ENCODE measurements around the gene HACD2. TPM values are rescaled to one million over a fixed set of nuclear protein-coding genes. Genes with fewer than 3 reads are reported as not detected.
"Not testable (repeated sequence)": the region's sequence is repeated elsewhere in the genome, so short reads cannot be mapped to it uniquely, and the experiment has no call there.

HACD2 gene
- total RNA-seq, 1 donor from 2014 or later = 23.5 TPM

DNA sequence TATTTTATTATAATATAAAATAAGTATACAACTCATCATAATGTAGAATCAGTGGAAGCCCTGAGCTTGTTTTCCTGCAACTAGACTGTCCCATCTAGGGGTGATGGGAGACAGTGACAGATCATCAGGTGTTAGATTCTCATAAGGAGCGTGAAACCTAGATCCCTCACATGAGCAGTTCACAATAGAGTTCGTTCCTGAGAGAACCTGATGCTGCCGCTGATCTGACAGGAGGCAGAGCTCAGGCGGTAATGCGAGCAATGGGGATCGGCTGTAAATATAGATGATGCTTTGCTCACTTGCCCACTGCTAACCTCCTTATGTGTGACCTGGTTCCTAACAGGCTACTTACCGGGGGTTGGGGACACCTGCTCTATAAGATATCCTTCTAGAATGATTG lies 26.8 kb upstream of the HACD2 start:
- not testable (repeated sequence) for DNase-seq

DNA sequence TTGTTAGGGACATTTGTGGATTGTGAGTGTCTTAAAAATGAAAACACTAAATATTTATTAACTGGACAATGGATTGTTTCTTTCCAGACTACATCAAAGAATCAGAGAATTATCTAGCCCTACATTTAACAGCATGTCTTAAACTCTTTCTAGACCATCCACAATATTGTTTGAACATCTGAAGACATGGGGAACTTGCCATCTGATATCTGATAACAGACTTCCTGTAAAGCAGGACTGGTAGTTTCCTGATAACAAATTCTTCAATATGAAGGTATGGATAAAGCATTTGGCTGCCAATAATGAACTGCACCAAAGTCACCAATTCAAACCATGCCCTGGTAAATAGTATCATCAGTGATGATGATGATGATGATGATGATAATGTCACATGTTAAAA lies 26.2 kb upstream of the HACD2 start:
- DNase-seq = no peak

DNA sequence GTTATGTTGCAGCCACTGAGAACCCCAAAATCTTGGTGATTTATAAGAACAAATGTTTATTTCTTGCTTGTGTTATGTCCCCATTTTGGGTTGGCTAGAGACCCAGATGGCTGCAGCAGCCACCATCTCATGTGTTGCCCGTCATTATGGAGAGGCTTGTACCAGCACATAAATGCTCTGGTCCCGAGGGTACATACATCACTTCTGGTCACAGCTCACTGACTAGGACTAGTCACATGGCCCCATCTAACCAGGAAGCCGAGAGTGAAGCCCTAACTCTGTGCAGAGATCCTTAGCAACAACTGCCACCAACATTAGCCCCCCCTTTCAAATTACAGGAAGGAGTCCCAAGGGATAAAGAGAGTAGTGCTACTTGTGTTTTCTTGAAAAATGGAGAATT lies 25.5 kb upstream of the HACD2 start:
- no peak for DNase-seq

DNA sequence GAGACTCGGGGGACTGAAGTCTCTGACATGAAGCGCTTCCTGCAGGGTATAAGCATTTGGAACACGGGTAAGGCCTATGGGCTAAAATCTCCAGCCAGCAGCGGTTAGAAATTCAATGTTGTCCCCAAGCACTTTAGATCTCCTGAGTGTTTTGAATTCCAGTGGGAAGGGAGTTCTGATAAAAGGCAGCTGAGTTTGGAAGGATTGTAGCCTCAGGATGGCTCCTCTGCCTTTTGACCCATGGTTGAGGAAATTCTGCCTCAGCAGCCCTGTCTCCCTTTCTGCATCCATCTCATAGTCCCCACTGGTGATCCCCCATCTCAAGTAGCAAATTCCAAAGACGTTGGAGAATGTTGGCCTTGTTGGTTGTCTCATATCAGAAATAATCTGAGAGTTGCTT lies 24.2 kb upstream of the HACD2 start:
- no peak for DNase-seq

DNA sequence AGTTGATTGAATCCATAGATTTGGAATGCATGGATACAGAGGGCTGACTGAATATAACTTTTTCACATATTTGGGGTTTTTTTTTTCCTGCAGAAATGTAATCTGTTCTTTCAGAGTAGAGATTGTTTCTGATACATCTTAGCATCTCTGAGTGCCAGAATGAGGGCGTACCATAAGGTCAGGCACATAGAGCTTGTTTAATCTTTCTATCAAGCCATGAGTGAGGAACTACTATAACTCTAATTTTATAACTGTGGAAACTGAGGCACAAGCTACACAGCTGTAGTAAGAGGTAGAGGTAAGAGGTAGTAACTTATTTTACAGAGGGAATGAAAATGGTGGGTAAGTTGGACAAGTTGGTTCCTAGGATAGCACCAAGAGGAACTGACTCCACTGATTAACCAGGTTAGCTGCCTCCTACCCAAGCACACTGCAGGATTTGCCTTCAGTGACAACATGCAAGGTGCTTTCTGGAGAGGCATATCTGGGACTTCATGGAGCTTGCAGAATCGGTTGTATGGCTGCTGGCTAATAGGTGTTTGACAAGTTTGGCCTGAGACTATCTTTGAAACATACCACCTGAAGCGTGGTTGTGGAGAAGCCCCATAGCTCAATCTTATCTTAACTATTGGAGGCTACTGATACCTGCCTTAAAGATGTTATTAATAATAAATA lies 23.5 kb upstream of the HACD2 start:
- DNase-seq = no peak

DNA sequence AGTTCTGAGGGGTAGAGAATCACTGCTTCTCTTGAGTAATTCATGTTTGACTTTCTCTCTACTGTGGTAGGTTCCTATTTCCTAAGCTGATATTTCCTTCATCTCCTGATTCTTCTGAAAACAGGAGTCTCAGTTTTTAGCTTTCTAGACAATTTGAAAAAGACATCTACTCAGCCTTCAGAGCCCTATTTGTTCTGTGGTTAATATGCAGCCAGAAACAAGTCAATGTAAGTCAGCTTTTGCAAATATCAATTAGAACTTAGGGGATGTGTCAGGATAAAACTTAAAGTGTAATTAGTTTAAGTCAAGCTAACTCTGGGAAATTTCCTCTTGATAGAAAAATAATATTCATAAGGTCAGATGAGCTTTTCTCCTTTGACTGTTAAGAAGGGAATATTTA lies 21.7 kb upstream of the HACD2 start:
- DNase-seq = no peak

DNA sequence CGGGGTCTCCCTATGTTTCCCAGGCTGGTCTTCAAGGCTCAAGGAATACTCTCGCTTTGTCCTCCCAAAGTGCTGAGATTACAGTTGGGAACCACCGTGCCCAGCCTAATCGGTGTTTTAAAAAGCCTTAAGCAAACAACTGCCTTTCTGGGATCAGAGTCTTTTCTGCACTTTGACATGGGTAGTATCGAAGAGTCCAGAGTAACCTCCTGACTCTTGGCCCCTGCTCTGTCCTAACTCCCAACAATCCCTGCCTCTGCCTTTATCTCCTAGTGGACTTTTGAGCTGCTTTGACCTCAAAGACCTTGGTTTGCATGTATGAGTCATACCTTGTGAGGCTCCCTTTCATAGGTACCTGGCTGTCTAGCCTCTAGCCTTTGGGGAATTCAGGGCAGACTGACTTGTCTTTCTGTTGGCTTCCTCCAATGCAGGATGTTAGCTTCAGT lies 21.0 kb upstream of the HACD2 start:
- DNase-seq = no peak

DNA sequence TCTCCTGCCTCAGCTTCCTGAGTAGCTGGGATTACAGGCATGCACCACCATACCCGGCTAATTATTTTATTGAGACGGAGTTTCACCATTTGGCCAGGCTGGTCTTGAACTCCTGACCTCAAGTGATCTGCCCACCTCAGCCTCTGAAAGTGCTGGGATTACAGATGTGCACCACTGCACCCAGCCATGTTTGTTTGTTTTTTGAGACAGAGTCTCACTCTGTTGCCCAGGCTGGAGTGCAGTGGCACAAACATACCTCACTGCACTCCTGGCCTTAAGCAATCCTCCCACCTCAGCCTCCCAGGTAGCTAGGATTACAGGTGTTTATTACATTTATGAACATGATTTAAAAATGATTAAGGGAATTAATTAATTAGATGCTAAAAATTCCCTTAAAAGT lies 18.3 kb upstream of the HACD2 start:
- DNase-seq = not testable (repeated sequence)

DNA sequence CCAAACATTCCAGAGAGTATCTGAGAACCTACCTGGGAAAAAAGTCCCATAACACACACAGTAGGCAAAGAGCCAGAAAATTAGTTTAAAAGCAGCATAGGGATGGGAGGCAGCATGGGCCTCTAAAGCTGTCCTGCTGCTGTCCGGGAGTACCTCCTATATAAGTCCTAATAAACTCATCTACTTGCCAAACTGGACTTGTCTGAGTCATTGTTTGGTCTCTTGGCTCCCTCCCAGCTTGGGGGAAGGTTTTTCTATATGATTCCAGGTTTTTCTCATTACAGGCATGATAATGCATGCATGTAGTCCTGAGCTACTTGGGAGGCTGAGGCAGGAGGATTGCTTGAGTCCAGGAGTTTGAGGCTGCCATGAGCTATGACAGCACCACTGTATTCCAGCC lies 17.5 kb upstream of the HACD2 start:
- no peak for DNase-seq

DNA sequence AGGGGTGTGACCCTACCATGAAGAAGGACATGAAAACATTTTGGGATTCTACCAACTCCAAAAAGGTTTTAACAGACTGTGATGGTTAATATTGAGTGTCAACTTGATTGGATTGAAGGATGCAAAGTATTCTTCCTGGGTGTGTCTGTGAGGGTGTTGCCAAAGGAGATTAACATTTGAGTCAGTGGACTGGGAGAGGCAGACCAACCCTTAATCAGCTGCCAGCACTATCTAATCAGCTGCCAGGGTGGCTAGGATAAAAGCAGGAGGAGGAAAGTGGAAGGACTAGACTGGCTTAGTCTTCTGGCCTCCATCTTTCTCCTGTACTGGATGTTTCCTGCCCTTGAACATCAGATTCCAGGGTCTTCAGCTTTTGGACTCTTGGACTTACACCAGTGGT lies 16.0 kb upstream of the HACD2 start:
- DNase-seq = not testable (repeated sequence)

DNA sequence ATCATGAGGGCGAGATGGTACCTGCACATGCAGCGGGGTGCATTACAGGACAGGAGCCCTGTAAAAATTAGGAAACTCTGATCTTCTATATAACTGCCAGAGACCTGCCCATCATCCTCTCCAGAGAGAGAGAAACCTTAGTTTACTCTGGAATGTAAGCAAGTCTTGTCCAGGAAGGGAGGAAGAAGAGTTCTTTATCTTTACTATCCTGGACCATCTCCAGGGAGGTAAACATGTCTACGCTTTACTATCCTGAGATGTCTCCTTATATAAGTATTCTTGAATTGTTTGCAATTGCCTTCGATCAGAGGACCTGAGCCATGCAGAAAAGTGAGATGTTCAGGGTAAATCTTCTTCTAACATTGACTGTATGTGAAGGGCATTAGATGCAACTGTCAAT lies 12.7 kb upstream of the HACD2 start:
- no peak for DNase-seq

DNA sequence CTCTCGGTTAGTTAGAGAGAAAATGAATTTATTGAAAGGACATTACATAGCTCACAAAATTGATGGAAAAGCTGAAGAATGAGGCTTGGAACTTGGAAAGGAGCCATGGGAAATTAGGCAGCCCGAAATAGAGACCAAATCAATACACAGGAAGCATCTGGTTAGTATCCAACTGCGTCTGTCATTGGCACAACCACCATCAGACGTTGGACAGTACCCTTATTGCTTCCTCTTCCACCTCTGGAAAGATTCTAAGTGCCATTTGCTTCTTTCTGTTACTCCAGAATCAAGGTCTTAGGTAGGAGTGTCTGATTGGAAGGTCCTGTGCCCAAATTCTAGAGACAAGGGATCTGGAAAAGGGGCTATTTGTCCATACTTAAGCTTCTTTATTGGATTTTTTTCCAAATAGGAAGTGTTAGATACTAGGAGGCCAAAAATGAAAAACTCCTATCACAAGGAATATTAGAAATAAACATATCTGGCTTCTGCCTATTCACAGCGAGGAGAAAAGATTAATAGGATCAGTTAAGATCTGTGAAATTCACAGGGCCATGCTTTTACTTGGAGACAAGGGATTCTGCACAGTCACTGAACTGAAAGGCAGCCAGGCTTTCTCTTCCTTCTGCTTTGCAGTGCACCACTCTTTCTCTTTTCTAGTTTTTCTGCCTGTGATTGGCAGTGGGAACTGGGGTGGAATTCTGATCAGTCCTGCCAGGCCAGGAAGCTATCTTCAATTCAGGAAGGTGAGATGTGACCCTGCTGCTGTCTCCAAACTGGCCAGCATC lies 10.7 kb upstream of the HACD2 start:
- DNase-seq = no peak

DNA sequence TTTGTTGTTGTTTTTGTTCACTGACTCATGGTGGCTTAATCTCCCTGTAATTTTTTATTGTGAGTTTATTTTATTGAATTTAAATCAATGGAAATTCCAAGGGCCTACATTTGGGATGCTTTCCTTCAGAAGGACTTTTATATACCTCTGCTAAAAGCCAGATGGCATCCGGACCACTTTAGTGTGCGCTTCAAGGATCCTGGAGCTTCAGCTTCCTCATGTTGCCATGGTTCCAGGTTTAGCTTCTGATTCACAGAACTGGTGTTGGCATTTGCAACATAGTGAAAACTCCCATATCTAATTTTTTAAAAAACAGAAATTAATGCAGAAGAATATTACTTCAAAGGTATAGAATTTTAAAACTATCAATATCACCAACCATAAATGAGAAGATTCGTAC lies 8.5 kb upstream of the HACD2 start:
- no peak for DNase-seq

DNA sequence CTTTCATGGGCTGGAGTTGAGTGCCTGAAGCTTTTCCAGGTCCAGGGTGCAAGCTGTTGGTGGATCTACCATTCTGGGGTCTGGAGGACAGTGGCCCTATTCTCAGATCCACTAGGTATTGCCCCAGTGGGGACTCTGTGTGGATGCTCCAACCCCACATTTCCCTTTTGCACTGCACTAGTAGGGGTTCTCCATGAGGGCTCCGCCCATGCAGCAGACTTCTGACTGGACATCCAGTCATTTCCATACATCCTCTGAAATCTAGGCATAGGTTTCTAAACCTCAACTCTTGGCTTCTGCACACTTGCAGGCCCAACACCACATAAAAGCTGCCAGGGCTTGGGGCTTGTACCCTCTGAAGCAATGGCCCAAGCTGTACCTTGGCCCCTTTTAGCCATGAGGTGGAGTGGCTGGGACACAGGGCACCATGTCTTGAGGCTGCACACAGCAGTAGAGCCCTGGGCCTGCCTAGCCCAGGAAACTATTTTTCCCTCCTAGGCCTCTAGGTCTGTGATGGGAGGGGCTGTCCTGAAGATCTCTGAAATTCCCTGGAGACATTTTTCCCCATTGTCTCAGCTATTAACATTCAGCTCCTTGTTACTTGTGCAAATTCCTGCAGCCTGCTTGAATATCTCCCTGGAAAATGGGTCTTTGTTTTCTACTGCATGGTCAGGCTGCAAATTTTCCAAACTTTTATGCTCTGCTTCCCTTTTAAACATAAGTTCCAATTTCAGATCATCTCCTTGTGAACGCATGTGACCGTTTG lies 6.0 kb upstream of the HACD2 start:
- no peak for DNase-seq

DNA sequence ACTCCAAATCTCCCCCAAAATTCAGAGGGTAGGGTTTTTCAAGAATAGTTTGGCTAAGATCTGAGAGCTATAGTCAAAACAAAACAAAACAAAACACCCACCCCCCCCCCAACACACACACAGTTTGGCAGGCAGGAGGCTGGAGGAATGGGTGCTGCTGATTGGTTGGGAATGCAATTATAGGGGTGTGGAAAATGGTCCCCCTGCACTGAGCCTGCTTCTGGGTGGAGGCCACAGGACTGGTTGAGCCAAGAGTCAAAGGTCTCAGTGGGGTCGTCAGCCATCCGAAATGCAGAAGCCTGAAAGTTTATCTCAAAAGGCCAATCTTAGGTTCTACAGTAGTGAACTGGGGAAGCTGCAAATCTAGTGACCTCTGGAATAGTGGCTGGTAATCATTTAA lies 2.5 kb upstream of the HACD2 start:
- no peak for DNase-seq

DNA sequence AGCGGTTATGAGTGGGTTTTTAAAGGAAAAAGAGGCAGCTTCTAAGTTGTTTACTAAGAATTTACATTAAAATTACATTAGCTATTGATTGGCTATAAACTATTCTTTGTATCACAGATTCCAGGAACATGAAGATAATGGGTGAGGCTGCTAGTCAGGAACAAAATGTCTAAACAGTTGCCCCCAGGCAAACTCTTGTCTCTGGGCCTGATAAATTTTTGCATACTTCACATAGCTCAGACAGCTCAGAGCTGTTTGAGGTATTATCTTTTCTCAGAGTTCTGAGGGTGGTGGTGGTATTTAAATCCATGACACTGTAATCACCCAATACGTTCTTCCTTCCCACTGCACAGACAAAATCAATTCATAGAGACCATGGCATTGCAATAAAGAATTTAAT lies 2.1 kb upstream of the HACD2 start:
- DNase-seq = no peak

DNA sequence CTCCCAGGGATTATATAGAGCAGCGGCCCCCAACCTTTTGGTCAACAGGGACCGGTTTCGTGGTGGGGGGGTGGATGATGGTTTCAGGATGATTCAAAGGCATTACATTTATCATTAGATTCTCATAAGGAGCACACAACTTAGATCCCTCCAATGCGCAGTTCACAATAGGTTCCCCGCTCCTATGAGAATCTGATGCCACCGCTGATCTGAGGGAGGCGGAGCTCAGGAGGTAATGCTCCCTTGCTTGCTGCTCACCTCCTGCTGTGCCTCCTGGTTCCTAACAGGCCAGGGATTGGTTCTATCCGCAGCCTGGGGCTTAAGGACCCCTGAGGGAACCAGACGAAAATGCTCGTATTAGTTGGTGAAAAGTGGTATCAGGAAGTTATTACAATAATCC lies 1.3 kb upstream of the HACD2 start:
- DNase-seq = peak; percentile 65

DNA sequence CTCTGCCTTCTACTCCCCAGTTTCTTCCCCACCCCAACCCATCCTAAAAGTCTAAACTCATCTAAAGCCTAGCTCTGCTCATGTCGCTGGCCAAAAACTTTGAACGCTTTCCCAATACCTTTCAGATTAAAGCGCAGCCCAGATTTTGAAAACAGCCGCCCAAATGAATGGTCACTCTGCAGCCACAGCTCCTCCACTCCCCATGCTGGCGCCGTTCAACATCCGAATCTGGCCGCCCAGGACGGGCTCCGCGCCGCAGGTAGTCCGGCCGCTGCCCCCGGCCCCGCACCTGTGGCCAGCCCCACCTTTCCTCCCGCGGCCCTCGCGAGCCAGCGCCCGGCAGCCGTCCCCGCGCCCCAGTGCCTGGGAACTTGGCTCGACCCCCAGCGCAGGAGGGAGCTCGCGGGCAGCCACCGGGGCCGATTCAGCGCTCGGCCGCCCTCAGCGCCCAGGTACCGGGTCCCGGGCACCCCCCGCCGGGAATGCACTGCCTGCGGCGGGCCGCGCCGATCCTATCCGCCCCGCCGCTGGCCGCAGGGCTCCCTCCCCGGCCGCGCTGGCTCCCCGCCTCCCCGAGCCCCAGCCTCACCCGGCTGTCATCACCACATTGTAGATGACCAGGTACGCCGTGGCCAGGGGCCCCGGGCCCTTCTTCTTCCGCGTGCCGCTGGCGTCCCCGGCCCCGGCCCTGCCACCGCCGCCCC lies 417 bp downstream of the HACD2 start:
- no peak for DNase-seq

DNA sequence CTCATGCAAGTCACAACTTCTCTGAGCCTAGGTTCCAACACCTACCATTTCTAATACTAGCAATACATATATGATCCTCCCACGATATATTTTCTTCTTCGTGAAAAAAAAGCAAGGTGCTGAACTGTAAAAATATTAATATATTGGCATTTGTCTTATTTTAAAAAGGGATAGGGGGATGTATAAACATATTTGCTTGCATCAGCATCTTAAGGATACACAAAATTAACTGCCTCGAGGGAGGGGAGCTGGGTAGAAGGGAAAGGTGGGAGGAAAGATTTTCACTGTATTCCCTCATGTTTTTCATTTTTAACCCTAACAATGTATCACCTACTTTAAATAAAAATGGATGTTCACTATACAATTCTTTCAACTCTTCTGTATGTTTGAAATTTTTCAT lies 1.3 kb downstream of the HACD2 start:
- no peak for DNase-seq

DNA sequence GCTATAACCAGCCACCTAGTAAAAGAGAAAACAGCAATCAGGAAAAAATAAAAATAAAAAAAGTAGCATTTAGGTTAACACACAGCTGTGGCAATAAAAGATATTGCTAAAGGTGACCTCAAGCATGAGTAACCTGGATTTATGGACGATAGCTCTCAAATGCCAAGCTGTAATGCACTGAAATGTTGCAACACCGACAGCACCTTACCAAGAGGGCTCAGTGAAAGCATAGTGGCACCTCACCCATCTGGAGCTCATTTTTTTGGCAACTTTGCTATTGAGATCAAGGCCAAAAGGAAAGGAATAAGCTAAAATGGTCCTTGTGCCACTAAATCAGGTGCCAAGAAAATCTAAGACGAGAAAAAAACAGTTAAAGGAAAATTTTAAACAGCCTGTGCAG lies 2.5 kb downstream of the HACD2 start:
- DNase-seq = no peak

DNA sequence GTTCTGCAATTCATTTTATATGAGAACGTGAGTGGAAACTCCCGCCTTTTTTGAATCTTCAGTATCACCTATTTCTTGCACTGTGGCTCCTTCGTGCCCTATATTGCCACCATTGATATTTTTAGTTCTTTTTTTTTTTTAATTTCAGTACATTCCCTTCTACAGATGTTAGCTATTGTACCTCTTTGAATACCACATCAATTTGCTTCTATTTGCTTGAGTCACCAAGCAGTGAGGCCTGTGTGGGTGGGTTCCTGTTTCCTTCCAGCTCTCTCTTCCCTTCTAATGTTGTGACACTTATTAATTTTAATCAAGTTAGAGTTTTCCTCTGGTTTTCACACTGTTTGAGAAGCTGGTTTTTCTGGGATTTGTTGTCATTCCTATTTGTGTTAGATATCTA lies 8.7 kb downstream of the HACD2 start:
- no peak for DNase-seq

DNA sequence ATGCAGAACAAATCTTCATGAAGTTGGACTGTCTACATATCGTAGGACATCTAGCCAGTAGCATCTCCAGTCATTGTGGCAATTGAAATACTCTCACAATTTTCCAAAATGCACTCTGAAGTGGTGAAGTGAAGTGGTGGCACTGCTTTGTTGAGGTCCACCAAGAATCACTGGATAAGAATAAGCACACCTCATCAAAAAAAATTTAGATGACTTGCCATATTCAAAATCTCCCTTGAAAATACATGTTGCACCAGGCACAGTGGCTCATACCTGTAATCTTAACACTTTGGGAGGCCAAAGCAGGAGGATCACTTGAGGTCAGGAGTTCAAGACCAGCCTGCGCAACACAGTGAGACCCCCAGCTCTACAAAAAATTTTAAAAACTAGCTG lies 12.9 kb downstream of the HACD2 start:
- DNase-seq = no peak
